Cardiac fibroblast (primary cell): Measurements from ENCODE around the gene LETMD1.
"Not testable (repeated sequence)": the region's sequence is repeated elsewhere in the genome, so short reads cannot be mapped to it uniquely, and the experiment has no call there.

Experiments used
- DNase-seq, 2 donors: peaks; one replicate each; pipeline versions ENCODE4 v3.0.0 to v3.0.0-alpha.2; 2010; ENCODE audit warnings: low read depth in 2 of 2
- H3K4me3 ChIP-seq, 2 donors: replicated peaks in 1 of 2; 1 replicate in 1 of 2; 2 replicates in 1 of 2; pipeline ENCODE4 v1.5.1; 2011; ENCODE audit warnings: low read depth in 2 of 2, low read length in 2 of 2, mild to moderate bottlenecking in 2 of 2, moderate library complexity in 1 of 2
- CTCF ChIP-seq: IDR thresholded peaks from one replicate; pipeline ENCODE4 v1.5.1; 2011; ENCODE audit warnings: low read depth, mild to moderate bottlenecking, low read length, inconsistent platforms

The LETMD1 gene

GRCh38 chr12:51005671-51006070, 42.5 kb upstream of the LETMD1 start:
- no peak for DNase-seq
- no peak for TF ChIP-seq CTCF
- no peak overlapping the region for H3K4me3 ChIP-seq

DNA sequence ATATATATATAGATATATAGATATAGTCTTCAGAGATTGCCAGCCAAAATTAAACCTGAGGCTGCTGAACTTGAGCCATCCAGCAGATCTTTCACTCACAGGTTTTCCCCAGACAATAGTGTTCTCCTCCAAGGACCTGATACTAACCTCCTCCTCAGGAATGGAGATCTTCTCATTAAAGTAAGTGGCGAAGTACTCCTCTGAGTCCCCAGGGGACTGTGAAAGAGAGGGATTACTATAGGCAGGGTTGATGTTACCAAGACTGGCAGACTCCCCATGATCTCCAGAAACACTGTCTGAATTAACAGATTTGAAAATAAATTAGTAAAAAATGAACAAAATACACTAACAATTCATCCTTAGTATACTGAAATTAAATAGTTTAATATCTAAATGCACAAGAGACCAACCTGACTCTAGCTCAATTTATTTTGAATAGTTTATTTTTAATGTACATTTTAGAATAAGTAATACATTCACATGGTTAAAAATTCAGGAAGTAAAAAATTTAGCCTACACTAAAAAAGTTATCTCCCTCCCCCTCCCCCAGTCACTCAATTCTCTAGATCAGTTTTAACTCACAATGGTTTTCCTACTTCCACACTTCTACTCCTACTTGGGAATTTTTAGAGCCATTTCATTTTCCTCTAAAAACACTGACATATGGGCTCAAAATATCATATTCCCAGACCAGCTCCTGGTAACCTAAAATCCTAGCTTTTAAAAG, 39.6 kb upstream of the LETMD1 start:
- TF ChIP-seq CTCF, result no peak
- no peak overlapping the region for H3K4me3 ChIP-seq
- DNase-seq, result no peak

GRCh38 chr12:51009056-51009440, 39.1 kb upstream of the LETMD1 start:
- TF ChIP-seq CTCF, result no peak
- no peak overlapping the region for H3K4me3 ChIP-seq
- no peak for DNase-seq

GRCh38 chr12:51011955-51012354, 36.2 kb upstream of the LETMD1 start:
- DNase-seq, result no peak
- H3K4me3 ChIP-seq, result no peak overlapping the region
- TF ChIP-seq CTCF, result no peak

GRCh38 chr12:51012570-51013236, 35.4 kb upstream of the LETMD1 start:
- H3K4me3 ChIP-seq, result no peak overlapping the region
- no peak for TF ChIP-seq CTCF
- DNase-seq, result no peak

GRCh38 chr12:51013441-51013840, 34.7 kb upstream of the LETMD1 start:
- no peak overlapping the region for H3K4me3 ChIP-seq
- TF ChIP-seq CTCF, result no peak
- no peak for DNase-seq

GRCh38 chr12:51014467-51014866, 33.7 kb upstream of the LETMD1 start:
- not testable (repeated sequence) for H3K4me3 ChIP-seq, DNase-seq
